ENCODE measurements around the gene DOK4.

Gene DOK4

GRCh38 chr16:57477531-57478202, 8.6 kb downstream of the DOK4 start:
- no peak for DNase-seq (ENCODE audit: low spot score)

- no peak for DNase-seq (ENCODE audit: low spot score)
Measured at GRCh38 chr16:57476546-57477410, 9.5 kb downstream of the DOK4 start.

- DNase-seq (ENCODE audit: low spot score), result peak; percentile 89
Measured at GRCh38 chr16:57475711-57476339, 10.5 kb downstream of the DOK4 start.

- DNase-seq (ENCODE audit: low spot score), result no peak
Measured at GRCh38 chr16:57474671-57475661, 11.3 kb downstream of the DOK4 start.

GRCh38 chr16:57473906-57474305, 12.4 kb downstream of the DOK4 start:
- DNase-seq (ENCODE audit: low spot score), result no peak

- DNase-seq (ENCODE audit: low spot score), result no peak
Measured at GRCh38 chr16:57473176-57473840, 13.0 kb downstream of the DOK4 start.

GRCh38 chr16:57472665-57473060, 13.6 kb downstream of the DOK4 start:
- DNase-seq (ENCODE audit: low spot score), result no peak

GRCh38 chr16:57471852-57472664, 14.2 kb downstream of the DOK4 start:
- no peak for DNase-seq (ENCODE audit: low spot score)

GRCh38 chr16:57471209-57471608, 15.1 kb downstream of the DOK4 start:
- DNase-seq (ENCODE audit: low spot score), result no peak

- DNase-seq (ENCODE audit: low spot score), result no peak
Measured at GRCh38 chr16:57470711-57471110, 15.6 kb downstream of the DOK4 start.

- DNase-seq (ENCODE audit: low spot score), result no peak
Measured at GRCh38 chr16:57469917-57470470, 16.3 kb downstream of the DOK4 start.

- DNase-seq (ENCODE audit: low spot score), result no peak
Measured at GRCh38 chr16:57469046-57469445, 17.2 kb downstream of the DOK4 start.

GRCh38 chr16:57468346-57468745, 17.9 kb downstream of the DOK4 start:
- no peak for DNase-seq (ENCODE audit: low spot score)

GRCh38 chr16:57464523-57464922, 21.8 kb downstream of the DOK4 start:
- no peak for DNase-seq (ENCODE audit: low spot score)

- DNase-seq (ENCODE audit: low spot score), result no peak
Measured at GRCh38 chr16:57462978-57463362, 23.3 kb downstream of the DOK4 start.

GRCh38 chr16:57462209-57462977, 23.9 kb downstream of the DOK4 start, which contains the start of gene POLR2C:
POLR2C (plus strand) TSS chr16:57462679; CDS start chr16:57462725, 46 bp downstream.
- DNase-seq (ENCODE audit: low spot score), result peak; percentile 81

GRCh38 chr16:57452021-57452420, 34.3 kb downstream of the DOK4 start:
- DNase-seq (ENCODE audit: low spot score), result no peak

GRCh38 chr16:57447186-57447962, 38.9 kb downstream of the DOK4 start, which contains the start of the genes CIAPIN1 and COQ9:
CIAPIN1 (minus strand) TSS chr16:57447385; CDS start chr16:57440928, 6,457 bp downstream.
COQ9 (plus strand) TSS chr16:57447479; CDS start chr16:57447506, 27 bp downstream.
- DNase-seq (ENCODE audit: low spot score), result peak; percentile 89

Data from kidney capillary endothelial cell (primary cell).